B cell (primary cell): ENCODE data around the gene USP36. TPM values are rescaled to one million over a fixed set of nuclear protein-coding genes. Genes with fewer than 3 reads are reported as not detected.

Experiments
- ATAC-seq: fragments of 200-7000 bp; cut with Tn5 transposase; one replicate; pipeline ENCODE4 v1.10.0; 2021; ENCODE audit warnings: low read depth, mild to moderate bottlenecking, moderate number of reproducible peaks, moderate library complexity
- CTCF ChIA-PET: fragments of 350-600 bp; sonication (Branson Sonifier 250); formaldehyde crosslinking; loops from one replicate; lab custom pipeline; 2021; ENCODE audit warnings: antibody characterized with exemption, inconsistent platforms; lab: Charles Lee
- POLR2A ChIA-PET: fragments of 350-600 bp; sonication (Branson Sonifier 250); formaldehyde crosslinking; loops from one replicate; lab custom pipeline; 2021; ENCODE audit warnings: antibody characterized with exemption; lab: Charles Lee
- DNase-seq: peaks from one replicate; pipeline ENCODE4 v3.0.0; 2013
- H2AFZ ChIP-seq: 2 replicates; pipeline ENCODE4 v1.6.1; 2012; ENCODE audit warnings: mild to moderate bottlenecking, low read depth, low read length; ENCODE audit not compliant: insufficient read depth, poor library complexity, severe bottlenecking
- H3K27ac ChIP-seq, 2 donors: 1 replicate in 1 of 2; 2 replicates in 1 of 2; pipeline ENCODE4 v1.5.1; 2012 to 2013; ENCODE audit warnings: low read length in 2 of 2, mild to moderate bottlenecking in 2 of 2, moderate library complexity in 1 of 2
- H3K27me3 ChIP-seq, 4 experiments: fragments of 200-600 bp in 1 of 4; sonication (generic) in 1 of 4; replicated peaks in 1 of 4; 1 replicate in 2 of 4; 2 replicates in 2 of 4; pipeline versions ENCODE4 v1.6.1 to v1.7.0; 2013 to 2016; ENCODE audit warnings: low read length in 3 of 4, mild to moderate bottlenecking in 2 of 4, mixed read lengths in 1 of 4, moderate library complexity in 1 of 4; ENCODE audit not compliant: insufficient read depth in 4 of 4, control insufficient read depth in 3 of 4; ENCODE audit errors: control extremely low read depth in 1 of 4
- H3K36me3 ChIP-seq, 2 experiments: replicated peaks in 1 of 2; 1 replicate in 1 of 2; 2 replicates in 1 of 2; pipeline versions ENCODE4 v1.6.1 to v1.7.1; 2013; ENCODE audit warnings: low read length in 1 of 2; ENCODE audit not compliant: insufficient read depth in 2 of 2, control insufficient read depth in 1 of 2; ENCODE audit errors: control extremely low read depth in 1 of 2, extremely low read depth in 1 of 2
- H3K4me1 ChIP-seq, 2 donors: fragments of 200-600 bp in 1 of 2; sonication (generic) in 1 of 2; 1 replicate in 1 of 2; 2 replicates in 1 of 2; pipeline versions ENCODE4 v1.5.1 to v1.6.1; 2013 to 2017; ENCODE audit warnings: low read length in 2 of 2; ENCODE audit not compliant: control insufficient read depth in 2 of 2, insufficient read depth in 2 of 2
- H3K4me2 ChIP-seq: replicated peaks from 2 replicates; pipeline ENCODE3; 2012; ENCODE audit warnings: mild to moderate bottlenecking, low read depth, low read length; ENCODE audit not compliant: poor library complexity, severe bottlenecking
- H3K4me3 ChIP-seq, 5 experiments: fragments of 200-600 bp in 1 of 5; sonication (generic) in 1 of 5; 1 replicate in 3 of 5; 2 replicates in 2 of 5; pipeline versions ENCODE4 v1.5.1 to v1.7.0; 2011 to 2016; ENCODE audit warnings: low read length in 4 of 5, mild to moderate bottlenecking in 4 of 5, low read depth in 2 of 5, control low read depth in 1 of 5, moderate library complexity in 1 of 5; ENCODE audit not compliant: insufficient read depth in 1 of 5; ENCODE audit errors: control extremely low read depth in 1 of 5, extremely low read depth in 1 of 5
- H3K79me2 ChIP-seq: fragments of 200-600 bp; sonication (generic); one replicate; pipeline ENCODE4 v1.6.0; 2016; ENCODE audit warnings: low read length; ENCODE audit not compliant: control insufficient read depth, insufficient read depth
- H3K9ac ChIP-seq: fragments of 200-600 bp; sonication (generic); 2 replicates; pipeline ENCODE4 v1.6.1; 2017; ENCODE audit warnings: mild to moderate bottlenecking, low read length, moderate library complexity
- H3K9me3 ChIP-seq, 3 donors: one replicate each; pipeline versions ENCODE4 v1.6.1 to v1.7.1; 2013; ENCODE audit warnings: low read length in 2 of 3; ENCODE audit not compliant: control insufficient read depth in 2 of 3, insufficient read depth in 1 of 3; ENCODE audit errors: control extremely low read depth in 1 of 3
- H4K20me1 ChIP-seq: 2 replicates; pipeline ENCODE4 v1.6.0; 2012; ENCODE audit warnings: mild to moderate bottlenecking, low read length; ENCODE audit not compliant: insufficient read depth, control insufficient read depth, poor library complexity, severe bottlenecking
- H3K27ac Mint-ChIP-seq: one replicate; pipeline ENCODE4 v1.8.0; 2021; ENCODE audit warnings: mixed read lengths
- H3K27me3 Mint-ChIP-seq: one replicate; pipeline ENCODE4 v1.8.0; 2021; ENCODE audit warnings: mixed read lengths
- H3K4me1 Mint-ChIP-seq: one replicate; pipeline ENCODE4 v1.8.0; 2021; ENCODE audit warnings: mixed read lengths
- H3K4me3 Mint-ChIP-seq: one replicate; pipeline ENCODE4 v1.8.0; 2021; ENCODE audit warnings: mixed read lengths
- H3K9me3 Mint-ChIP-seq: one replicate; pipeline ENCODE4 v1.8.0; 2022; ENCODE audit warnings: mixed read lengths; ENCODE audit not compliant: insufficient read depth
- CTCF ChIP-seq: fragments of 200-600 bp; IDR thresholded peaks from one replicate; pipeline ENCODE4 v1.8.0; 2022; ENCODE audit warnings: antibody characterized with exemption, mild to moderate bottlenecking
- EZH2 ChIP-seq: IDR thresholded peaks from 2 replicates; pipeline ENCODE4 v1.6.1; 2012; ENCODE audit warnings: borderline replicate concordance, low read depth, mild to moderate bottlenecking, moderate library complexity, low read length; ENCODE audit not compliant: insufficient read depth, poor library complexity, severe bottlenecking
- WGBS: methylation state at CpG from one replicate; pipeline ENCODE4 v1.1.5; 2013; ENCODE audit warnings: missing lambda C conversion rate; ENCODE audit not compliant: insufficient coverage; 5-methylcytosine and 5-hydroxymethylcytosine counted together
- intact Hi-C: fragments of 100-400 bp; cut with micrococcal nuclease; formaldehyde crosslinking; loops from one replicate; pipeline ENCODE4 v1.10.0; 2022
- polyA plus RNA-seq: library from polyadenylated mRNA; depleted of rRNA; stranded (reverse); fragments of >200 nt; gene quantifications from 2 replicates; pipeline ENCODE4 v1.2.3, GENCODE V29; 2012
- total RNA-seq, 2 donors: library from RNA; stranded (reverse); fragments of 120-200 nt in 1 of 2; gene quantifications; 1 replicate in 1 of 2; 2 replicates in 1 of 2; pipeline versions ENCODE4 v1.2.3 to v1.2.4, GENCODE V29; 2013 to 2022

Gene USP36
- total and polyA plus RNA-seq, 2 donors (not counting 1 experiment from before 2014, with no cell fraction given) = 52.2 to 137 TPM

GRCh38 chr17:78815696-78816095 is 24.9 kb downstream of the USP36 start:
- peaks cover 19% of the 10 kb centered on the region for H3K79me2 ChIP-seq
- H3K4me1 Mint-ChIP-seq = peaks cover 14% of the 10 kb centered on the region
- CTCF ChIA-PET = no interaction called here

GRCh38 chr17:78812855-78813254 is 27.8 kb downstream of the USP36 start:
- Mint-ChIP-seq H3K27me3 (no peaks in the 10 kb centered on the region), H3K9me3 (no peaks in the 10 kb centered on the region), H3K27ac (no peak overlapping the region), H3K4me1 (no peaks in the 10 kb centered on the region), H3K4me3 (no peak overlapping the region)
- ATAC-seq = no peak
- Histone ChIP-seq H3K4me3 (no peak overlapping the region), H3K27me3 (no peaks in the 10 kb centered on the region), H3K9ac (no peak overlapping the region), H3K4me2 (no peak overlapping the region), H3K4me1 (no peaks in the 10 kb centered on the region), H3K9me3 (no peaks in the 10 kb centered on the region), H4K20me1 (no peaks in the 10 kb centered on the region), H3K27ac (no peak overlapping the region), H3K79me2 (peaks cover 19% of the 10 kb centered on the region), H2AFZ (no peak overlapping the region), H3K36me3 (peaks cover 3 to 77% of the 10 kb centered on the region in 2 experiments)
- POLR2A ChIA-PET = no interaction called here
- WGBS = 89% methylated on average over 8 of the region's 8 CpGs
- DNase-seq = no peak
- no peak for TF ChIP-seq CTCF
- TF ChIP-seq EZH2 = no peak
- CTCF ChIA-PET = no interaction called here
- intact Hi-C loops = no loop called here

More at GRCh38 chr17:78815696-78816095, 24.9 kb downstream of the USP36 start:
- no peak overlapping the region for H3K27ac ChIP-seq
- DNase-seq = no peak
- no peaks in the 10 kb centered on the region for H3K27me3 Mint-ChIP-seq
- no peak overlapping the region for H3K9ac ChIP-seq
- H3K9me3 ChIP-seq = no peaks in the 10 kb centered on the region
- no peak overlapping the region for H2AFZ ChIP-seq
- no peak overlapping the region for H3K4me3 ChIP-seq
- peaks cover 5 to 82% of the 10 kb centered on the region in 2 experiments for H3K36me3 ChIP-seq
- POLR2A ChIA-PET = no interaction called here
- intact Hi-C loops = no loop called here
- TF ChIP-seq EZH2 (no peak), CTCF (no peak)
- peaks cover 8 to 11% of the 10 kb centered on the region in 2 donors for H3K4me1 ChIP-seq
- ATAC-seq = no peak
- no peaks in the 10 kb centered on the region for H3K9me3 Mint-ChIP-seq
- 85% methylated on average over 7 of the region's 7 CpGs for WGBS
- H4K20me1 ChIP-seq = no peaks in the 10 kb centered on the region
- no peaks in the 10 kb centered on the region for H3K27me3 ChIP-seq
- H3K27ac Mint-ChIP-seq = no peak overlapping the region
- no peak overlapping the region for H3K4me3 Mint-ChIP-seq
- H3K4me2 ChIP-seq = no peak overlapping the region
